Measurements from ENCODE around the gene RHBG. TPM values are rescaled to one million over a fixed set of nuclear protein-coding genes. Genes with fewer than 3 reads are reported as not detected.

Gene RHBG
- polyA plus RNA-seq, 3 donors from 2014 or later: not detected

GRCh38 chr1:156433032-156433431, 64.0 kb downstream of the RHBG start:
- Mint-ChIP-seq H3K27ac (no peak overlapping the region), H3K27me3 (ENCODE audit: low read depth in 3 of 3) (peaks cover 33 to 52% (median 35%) of the 10 kb centered on the region in 3 donors), H3K4me1 (peaks cover 11 to 13% of the 10 kb centered on the region in 2 donors), H3K36me3 (peaks cover 0 to 4% (median 0%) of the 10 kb centered on the region in 3 donors), H3K9me3 (peaks cover 0 to 3% (median 0%) of the 10 kb centered on the region in 6 donors), H3K4me3 (no peak overlapping the region)
- DNase-seq: no peak

DNA sequence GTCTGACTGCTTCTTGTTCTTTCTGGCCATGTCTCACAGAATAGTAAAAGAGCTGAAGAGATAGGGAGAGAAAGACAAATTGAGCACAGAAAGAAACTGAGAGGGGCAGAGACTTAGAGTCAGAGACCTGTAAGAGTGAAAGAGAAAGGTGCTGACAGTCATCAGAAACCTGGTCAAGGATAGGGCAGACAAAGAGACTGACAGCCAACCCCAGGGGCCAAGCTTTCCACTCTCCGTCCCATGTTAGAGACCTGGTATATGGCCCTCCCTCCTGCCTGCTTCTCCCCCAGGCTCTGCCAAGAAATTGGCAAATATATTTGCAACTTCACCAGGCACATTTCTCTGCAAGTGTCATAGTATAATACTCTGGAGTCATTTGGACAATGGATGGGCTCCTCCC, 64.6 kb downstream of the RHBG start:
- H3K27me3 Mint-ChIP-seq (ENCODE audit: low read depth in 3 of 3): peaks cover 39 to 50% (median 40%) of the 10 kb centered on the region in 3 donors
- no peak overlapping the region for H3K4me3 Mint-ChIP-seq
- peaks cover 0 to 4% (median 0%) of the 10 kb centered on the region in 3 donors for H3K36me3 Mint-ChIP-seq
- DNase-seq: no peak
- no peak overlapping the region for H3K27ac Mint-ChIP-seq
- peaks cover 11 to 18% of the 10 kb centered on the region in 2 donors for H3K4me1 Mint-ChIP-seq
- peaks cover 0 to 3% (median 0%) of the 10 kb centered on the region in 6 donors for H3K9me3 Mint-ChIP-seq

Other genes with a start within 250 kb of the RHBG start
- gene SEMA4A, start 215.6 kb upstream of the RHBG start, polyA plus RNA-seq: 10 to 100 TPM in 1 of 3 donors, 1 to 10 TPM in 2; 2.5 to 12.4 (median 3.2) TPM
- 10 to 100 TPM in 2 of 3 donors, 1 to 10 TPM in 1; 5.5 to 21.5 (median 12.1) TPM for gene SLC25A44, start 175.1 kb upstream of the RHBG start, polyA plus RNA-seq
- gene PMF1, start 156.2 kb upstream of the RHBG start, polyA plus RNA-seq: 100 to 1,000 TPM in 2 of 3 donors, 10 to 100 TPM in 1; 67.3 to 122 (median 100) TPM
- not detected for gene BGLAP, start 127.0 kb upstream of the RHBG start, polyA plus RNA-seq
- 1 to 10 TPM; 1.3 to 2.5 (median 2.1) TPM for gene PAQR6, start 121.2 kb upstream of the RHBG start, polyA plus RNA-seq
- 10 to 100 TPM in 1 of 3 donors, 1 to 10 TPM in 2; 3.8 to 29.4 (median 8.5) TPM for gene SMG5, start 86.4 kb upstream of the RHBG start, polyA plus RNA-seq
- gene TMEM79, start 84.9 kb upstream of the RHBG start, polyA plus RNA-seq: 1 to 10 TPM; 2.0 to 6.5 (median 2.7) TPM
- gene GLMP, start 73.5 kb upstream of the RHBG start, polyA plus RNA-seq: 10 to 100 TPM; 22.6 to 27.2 (median 26.3) TPM
- gene VHLL, start 69.9 kb upstream of the RHBG start, polyA plus RNA-seq: not detected
- gene CCT3, start 30.9 kb upstream of the RHBG start, polyA plus RNA-seq: 100 to 1,000 TPM; 174 to 225 (median 177) TPM
- gene TSACC, start 30.7 kb upstream of the RHBG start, polyA plus RNA-seq: under 1 TPM in 1 of 3 donors, not detected in 2; 0.62 TPM
- gene MEF2D, start 131.6 kb downstream of the RHBG start, polyA plus RNA-seq: 10 to 100 TPM in 1 of 3 donors, 1 to 10 TPM in 2; 5.0 to 22.8 (median 6.0) TPM
- not detected for gene IQGAP3, start 203.4 kb downstream of the RHBG start, polyA plus RNA-seq
- gene TTC24, start 210.5 kb downstream of the RHBG start, polyA plus RNA-seq: 1 to 10 TPM in 1 of 3 donors, under 1 TPM in 2; 0.40 to 1.1 (median 0.72) TPM
- gene NAXE, start 222.6 kb downstream of the RHBG start, polyA plus RNA-seq: 100 to 1,000 TPM; 141 to 239 (median 202) TPM
- 10 to 100 TPM in 2 of 3 donors, 1 to 10 TPM in 1; 7.7 to 42.2 (median 15.9) TPM for gene GPATCH4, start 232.3 kb downstream of the RHBG start, polyA plus RNA-seq